Activated CD4-positive, alpha-beta T cell treated with anti-CD3 and anti-CD28 coated beads, Interleukin-2, amount 10 ng/mL, durations not matched to agents 24 days and 14 days (primary cell): ENCODE results near the gene DHTKD1. TPM values are rescaled to one million over a fixed set of nuclear protein-coding genes. Genes with fewer than 3 reads are reported as not detected.

Experiments
- total RNA-seq: library from RNA; stranded (reverse); gene quantifications from 2 replicates; pipeline ENCODE4 v1.2.3, GENCODE V29; 2022

Gene DHTKD1
- total RNA-seq, 1 donor from 2014 or later = 21.6 TPM

Other genes starting within 250 kb of the DHTKD1 start
- 0.24 and 0.37 TPM in 2 replicates for gene PROSER2, start 245.6 kb upstream of the DHTKD1 start, total RNA-seq
- 38.9 and 41.4 TPM in 2 replicates for gene UPF2, start 26.1 kb upstream of the DHTKD1 start, total RNA-seq
- gene SEC61A2, start 60.7 kb downstream of the DHTKD1 start, total RNA-seq = 13.3 and 21.2 TPM in 2 replicates
- gene NUDT5, start 126.9 kb downstream of the DHTKD1 start, total RNA-seq = 123 and 128 TPM in 2 replicates
- 184 and 185 TPM in 2 replicates for gene CDC123, start 127.2 kb downstream of the DHTKD1 start, total RNA-seq